HEK293 (cell line): ENCODE data around the gene SLC25A31.

Experiments used
- CTCF ChIA-PET: fragments of 350-600 bp; formaldehyde crosslinking; extraction: SDS; loops from one replicate; lab custom pipeline; 2021; ENCODE audit warnings: antibody characterized with exemption; lab: Yijun Ruan, JAX
- POLR2A ChIA-PET: fragments of 300-600 bp; formaldehyde crosslinking; extraction: SDS; loops from one replicate; lab custom pipeline; 2020; ENCODE audit warnings: antibody characterized with exemption, inconsistent platforms; lab: Yijun Ruan, JAX
- H3K27ac ChIP-seq: fragments of 200-500 bp; sonication (Bioruptor generic); 2 replicates; pipeline ENCODE4 v1.5.1; 2014; ENCODE audit warnings: low read depth, low read length, control low read depth, inconsistent platforms; ENCODE audit errors: extremely low read depth
- H3K36me3 ChIP-seq, 2 experiments: fragments of 200-500 bp in 1 of 2; sonication (Bioruptor generic) in 1 of 2; 1 replicate in 1 of 2; 2 replicates in 1 of 2; pipeline ENCODE4 v1.5.1; 2014 to 2017; ENCODE audit warnings: inconsistent platforms in 2 of 2, low read length in 2 of 2; ENCODE audit not compliant: control insufficient read depth in 2 of 2, insufficient read depth in 1 of 2
- H3K4me1 ChIP-seq: fragments of 200-500 bp; sonication (Bioruptor generic); 2 replicates; pipeline ENCODE4 v1.5.1; 2014; ENCODE audit warnings: mild to moderate bottlenecking, low read length, inconsistent platforms; ENCODE audit not compliant: control insufficient read depth, insufficient read depth
- H3K4me3 ChIP-seq: 2 replicates; pipeline ENCODE4 v1.5.1; 2011; ENCODE audit warnings: low read depth, mild to moderate bottlenecking, control low read depth, low read length, moderate library complexity
- H3K9me3 ChIP-seq: fragments of 200-500 bp; sonication (Bioruptor generic); 2 replicates; pipeline ENCODE4 v1.5.1; 2014; ENCODE audit warnings: low read depth, low read length, inconsistent platforms; ENCODE audit not compliant: control insufficient read depth, insufficient read depth
- INSM2 ChIP-seq: fragments of 450-650 bp; formaldehyde crosslinking; IDR thresholded peaks from 2 replicates; pipeline ENCODE4 v1.5.1; 2016; ENCODE audit warnings: missing biosample characterization, missing genetic modification characterization
- KLF7 ChIP-seq: fragments of 450-650 bp; formaldehyde crosslinking; IDR thresholded peaks from 2 replicates; pipeline ENCODE4 v1.5.1; 2016; ENCODE audit warnings: missing biosample characterization, missing genetic modification characterization, borderline replicate concordance
- KLF9 ChIP-seq: fragments of 450-650 bp; formaldehyde crosslinking; IDR thresholded peaks from 2 replicates; pipeline ENCODE4 v1.5.1; 2016; ENCODE audit warnings: missing biosample characterization, missing genetic modification characterization, low read depth
- SCRT2 ChIP-seq: fragments of 450-650 bp; formaldehyde crosslinking; IDR thresholded peaks from 2 replicates; pipeline ENCODE4 v1.5.1; 2016; ENCODE audit warnings: missing biosample characterization, missing genetic modification characterization
- ZBTB10 ChIP-seq: fragments of 450-650 bp; formaldehyde crosslinking; IDR thresholded peaks from 2 replicates; pipeline ENCODE4 v1.5.1; 2016; ENCODE audit warnings: missing biosample characterization, missing genetic modification characterization
- ZBTB44 ChIP-seq: fragments of 450-650 bp; IDR thresholded peaks from 2 replicates; pipeline ENCODE4 v1.5.1; 2018; ENCODE audit warnings: missing biosample characterization, mild to moderate bottlenecking, missing genetic modification characterization
- ZNF132 ChIP-seq: fragments of 450-650 bp; formaldehyde crosslinking; IDR thresholded peaks from 2 replicates; pipeline ENCODE4 v1.5.1; 2017; ENCODE audit warnings: missing biosample characterization, missing genetic modification characterization, borderline replicate concordance
- ZNF24 ChIP-seq: fragments of 450-650 bp; formaldehyde crosslinking; IDR thresholded peaks from 2 replicates; pipeline ENCODE4 v1.5.1; 2016; ENCODE audit warnings: missing biosample characterization, missing genetic modification characterization
- ZNF610 ChIP-seq: fragments of 450-650 bp; formaldehyde crosslinking; IDR thresholded peaks from 2 replicates; pipeline ENCODE4 v1.5.1; 2016; ENCODE audit warnings: missing biosample characterization, missing genetic modification characterization, borderline replicate concordance
- ZNF670 ChIP-seq: fragments of 450-650 bp; formaldehyde crosslinking; IDR thresholded peaks from 2 replicates; pipeline ENCODE4 v1.5.1; 2016; ENCODE audit warnings: missing biosample characterization, missing genetic modification characterization, low read depth
- ZNF701 ChIP-seq: fragments of 450-650 bp; formaldehyde crosslinking; IDR thresholded peaks from 2 replicates; pipeline ENCODE4 v1.5.1; 2016; ENCODE audit warnings: missing biosample characterization, missing genetic modification characterization
- ZNF837 ChIP-seq: fragments of 450-650 bp; formaldehyde crosslinking; IDR thresholded peaks from 2 replicates; pipeline ENCODE4 v1.5.1; 2016; ENCODE audit warnings: missing biosample characterization, missing genetic modification characterization
- ZSCAN5A ChIP-seq: fragments of 450-650 bp; formaldehyde crosslinking; IDR thresholded peaks from 2 replicates; pipeline ENCODE4 v1.5.1; 2016; ENCODE audit warnings: missing biosample characterization, missing genetic modification characterization
- TF ChIP-seq, protein P1 (sequence below): fragments of 450-650 bp; formaldehyde crosslinking; IDR thresholded peaks from 2 replicates; pipeline ENCODE4 v1.5.1; 2016; ENCODE audit warnings: missing biosample characterization, missing genetic modification characterization
- TF ChIP-seq, protein P2 (sequence below): fragments of 450-650 bp; formaldehyde crosslinking; IDR thresholded peaks from 2 replicates; pipeline ENCODE4 v1.5.1; 2016; ENCODE audit warnings: missing biosample characterization, missing genetic modification characterization

Gene SLC25A31

DNA sequence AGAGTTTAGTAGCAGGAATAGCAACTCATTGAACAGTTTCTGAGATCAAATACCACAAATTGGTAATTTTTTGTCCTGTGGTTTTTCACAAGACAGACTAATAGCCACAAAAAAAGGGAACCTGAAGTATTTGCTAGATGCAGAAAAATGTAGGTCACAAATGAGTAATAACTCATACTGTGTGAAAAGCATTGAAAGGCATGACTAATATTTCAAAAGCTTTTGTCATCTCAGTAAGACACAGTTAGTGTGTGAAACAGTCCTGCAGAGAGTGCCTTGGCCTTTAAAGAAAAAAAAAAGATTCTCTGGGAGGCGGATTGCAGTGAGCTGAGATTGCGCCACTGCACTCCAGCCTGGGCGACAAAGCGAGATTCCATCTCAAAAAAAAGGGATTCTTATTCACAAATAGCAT lies 31.4 kb upstream of the SLC25A31 start (continued):
- TF ChIP-seq, protein P1, sequence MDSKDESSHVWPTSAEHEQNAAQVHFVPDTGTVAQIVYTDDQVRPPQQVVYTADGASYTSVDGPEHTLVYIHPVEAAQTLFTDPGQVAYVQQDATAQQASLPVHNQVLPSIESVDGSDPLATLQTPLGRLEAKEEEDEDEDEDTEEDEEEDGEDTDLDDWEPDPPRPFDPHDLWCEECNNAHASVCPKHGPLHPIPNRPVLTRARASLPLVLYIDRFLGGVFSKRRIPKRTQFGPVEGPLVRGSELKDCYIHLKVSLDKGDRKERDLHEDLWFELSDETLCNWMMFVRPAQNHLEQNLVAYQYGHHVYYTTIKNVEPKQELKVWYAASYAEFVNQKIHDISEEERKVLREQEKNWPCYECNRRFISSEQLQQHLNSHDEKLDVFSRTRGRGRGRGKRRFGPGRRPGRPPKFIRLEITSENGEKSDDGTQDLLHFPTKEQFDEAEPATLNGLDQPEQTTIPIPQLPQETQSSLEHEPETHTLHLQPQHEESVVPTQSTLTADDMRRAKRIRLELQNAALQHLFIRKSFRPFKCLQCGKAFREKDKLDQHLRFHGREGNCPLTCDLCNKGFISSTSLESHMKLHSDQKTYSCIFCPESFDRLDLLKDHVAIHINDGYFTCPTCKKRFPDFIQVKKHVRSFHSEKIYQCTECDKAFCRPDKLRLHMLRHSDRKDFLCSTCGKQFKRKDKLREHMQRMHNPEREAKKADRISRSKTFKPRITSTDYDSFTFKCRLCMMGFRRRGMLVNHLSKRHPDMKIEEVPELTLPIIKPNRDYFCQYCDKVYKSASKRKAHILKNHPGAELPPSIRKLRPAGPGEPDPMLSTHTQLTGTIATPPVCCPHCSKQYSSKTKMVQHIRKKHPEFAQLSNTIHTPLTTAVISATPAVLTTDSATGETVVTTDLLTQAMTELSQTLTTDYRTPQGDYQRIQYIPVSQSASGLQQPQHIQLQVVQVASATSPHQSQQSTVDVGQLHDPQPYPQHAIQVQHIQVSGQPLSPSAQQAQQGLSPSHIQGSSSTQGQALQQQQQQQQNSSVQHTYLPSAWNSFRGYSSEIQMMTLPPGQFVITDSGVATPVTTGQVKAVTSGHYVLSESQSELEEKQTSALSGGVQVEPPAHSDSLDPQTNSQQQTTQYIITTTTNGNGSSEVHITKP (tag by site-specific recombination): no peak
- TF ChIP-seq ZNF837 (tag by site-specific recombination) (no peak), ZNF24 (no peak)
- TF ChIP-seq, all 188 proteins: peak for 0

DNA sequence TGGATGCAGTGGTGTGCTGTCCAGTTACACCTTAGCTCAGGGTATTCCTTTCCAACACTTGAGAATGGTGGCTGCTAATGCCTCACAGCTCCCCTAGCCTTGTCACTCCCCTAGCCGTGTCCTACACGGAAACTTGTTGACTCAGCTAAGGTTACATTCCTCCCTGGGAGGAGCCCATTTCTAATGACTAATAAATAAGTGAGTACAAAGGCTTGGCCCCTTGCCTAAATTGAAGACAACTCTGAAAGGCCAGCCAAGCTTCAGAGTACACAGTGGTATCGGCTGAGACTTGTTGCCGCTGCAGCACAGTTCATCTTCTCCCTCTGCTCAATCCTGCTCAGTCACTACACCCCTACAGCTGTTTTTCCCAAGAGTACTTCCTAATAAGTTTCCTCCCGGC lies 21.2 kb upstream of the SLC25A31 start:
- Histone ChIP-seq H3K36me3 (peaks cover 0 to 11% of the 10 kb centered on the region in 2 experiments; a peak in 1 of 3 replicates), H3K9me3 (no peaks in the 10 kb centered on the region), H3K4me3 (no peak overlapping the region), H3K27ac (no peak overlapping the region), H3K4me1 (no peaks in the 10 kb centered on the region)
- POLR2A ChIA-PET: no interaction called here
- peak; percentile 79; the same call in 1 of the 2 replicates for TF ChIP-seq SCRT2 (tag by site-specific recombination)
- TF ChIP-seq ZNF610: no peak
- TF ChIP-seq, protein P1 (tag by site-specific recombination): peak; percentile 49; the same call in 1 of the 2 replicates
- CTCF ChIA-PET: interaction anchor here (0.5 kb wide), 1 partner anchor 1181 kb away, joined by 3 read pairs; no protein-coding TSS in a partner anchor

- Histone ChIP-seq H3K27ac (no peak overlapping the region), H3K4me3 (no peak overlapping the region), H3K4me1 (no peaks in the 10 kb centered on the region), H3K36me3 (peaks cover 0 to 11% of the 10 kb centered on the region in 2 experiments; a peak in 1 of 3 replicates), H3K9me3 (no peaks in the 10 kb centered on the region)
- ChIA-PET CTCF (no interaction called here), POLR2A (no interaction called here)
- TF ChIP-seq ZNF132 (tag by site-specific recombination): no peak
- no peak for TF ChIP-seq ZNF670 (tag by site-specific recombination)
- TF ChIP-seq, protein P2, sequence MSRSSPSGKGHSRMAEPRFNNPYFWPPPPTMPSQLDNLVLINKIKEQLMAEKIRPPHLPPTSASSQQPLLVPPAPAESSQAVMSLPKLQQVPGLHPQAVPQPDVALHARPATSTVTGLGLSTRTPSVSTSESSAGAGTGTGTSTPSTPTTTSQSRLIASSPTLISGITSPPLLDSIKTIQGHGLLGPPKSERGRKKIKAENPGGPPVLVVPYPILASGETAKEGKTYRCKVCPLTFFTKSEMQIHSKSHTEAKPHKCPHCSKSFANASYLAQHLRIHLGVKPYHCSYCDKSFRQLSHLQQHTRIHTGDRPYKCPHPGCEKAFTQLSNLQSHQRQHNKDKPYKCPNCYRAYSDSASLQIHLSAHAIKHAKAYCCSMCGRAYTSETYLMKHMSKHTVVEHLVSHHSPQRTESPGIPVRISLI (tag by site-specific recombination): no peak
- TF ChIP-seq KLF9 (tag by site-specific recombination): no peak
- TF ChIP-seq ZBTB10: no peak
- TF ChIP-seq ZNF701: no peak
- TF ChIP-seq INSM2 (tag by site-specific recombination): no peak
- TF ChIP-seq ZBTB44 (tag by site-specific recombination): no peak
- no peak for TF ChIP-seq KLF7 (tag by site-specific recombination)
- no peak for TF ChIP-seq ZSCAN5A (tag by site-specific recombination)
These were observed 20.7 kb upstream of the SLC25A31 start for GRCh38 chr4:127709456-127709855.
